Esophagus squamous epithelium (tissue), 5 donors: Measurements from ENCODE around the gene GRAMD2A. TPM values are rescaled to one million over a fixed set of nuclear protein-coding genes. Genes with fewer than 3 reads are reported as not detected.

Experiments used
- DNase-seq: peaks from one replicate; lab custom pipeline; 2025; lab: John Stamatoyannopoulos, UW
- H3K27ac ChIP-seq, 4 donors: fragments of 200-600 bp; sonication (generic); one replicate each; pipeline ENCODE4 v1.5.1; 2016 to 2019; ENCODE audit warnings: mild to moderate bottlenecking in 1 of 4
- H3K27me3 ChIP-seq, 4 donors: fragments of 200-600 bp; sonication (generic); 1 replicate in 3 of 4; 2 replicates in 1 of 4; pipeline versions ENCODE4 v1.5.1 to v1.6.0; 2017 to 2021; ENCODE audit warnings: antibody characterized with exemption in 1 of 4
- H3K36me3 ChIP-seq, 3 donors: fragments of 200-600 bp; sonication (generic); one replicate each; pipeline ENCODE4 v1.5.1; 2016 to 2019
- H3K4me1 ChIP-seq, 3 donors: fragments of 200-600 bp; sonication (generic); one replicate each; pipeline ENCODE4 v1.5.1; 2017 to 2019
- H3K4me3 ChIP-seq, 4 donors: fragments of 200-600 bp; sonication (generic); 1 replicate in 3 of 4; 2 replicates in 1 of 4; pipeline ENCODE4 v1.5.1; 2016 to 2019; ENCODE audit warnings: mild to moderate bottlenecking in 2 of 4, moderate library complexity in 1 of 4
- H3K9me3 ChIP-seq, 3 donors: fragments of 200-600 bp; sonication (generic); one replicate each; pipeline ENCODE4 v1.5.1; 2016 to 2019
- POLR2A ChIP-seq, 4 donors: fragments of 450-650 bp; IDR thresholded peaks; one replicate each; pipeline ENCODE4 v1.6.1; 2017; ENCODE audit warnings: antibody characterized with exemption in 4 of 4, mild to moderate bottlenecking in 4 of 4, moderate library complexity in 3 of 4
- WGBS, 2 donors: methylation state at CpG; one replicate each; pipeline ENCODE4 v1.1.5; 2018; 5-methylcytosine and 5-hydroxymethylcytosine counted together
- intact Hi-C: fragments of 100-400 bp; cut with DNase I; formaldehyde crosslinking; loops from one replicate; pipeline ENCODE4 v1.15.0; 2022
- total RNA-seq, 4 donors: library from RNA; depleted of rRNA; stranded (reverse); fragments of >200 nt; gene quantifications; one replicate each; pipeline ENCODE4 v1.1.0, GENCODE V29; 2016
- TF ChIP-seq, protein P1 (sequence below), 6 experiments: fragments of 450-650 bp in 4 of 6; fragments of 200-600 bp in 2 of 6; sonication (generic) in 2 of 6; IDR thresholded peaks; one replicate each; pipeline ENCODE4 v1.5.1; 2016 to 2019; ENCODE audit warnings: antibody characterized with exemption in 6 of 6, mild to moderate bottlenecking in 4 of 6, moderate library complexity in 4 of 6
- donor health status: DM: yes; HTN: yes; CAD: no.

The GRAMD2A gene
- total RNA-seq, 4 donors from 2014 or later, result 1.2 to 8.0 (median 3.7) TPM

DNA sequence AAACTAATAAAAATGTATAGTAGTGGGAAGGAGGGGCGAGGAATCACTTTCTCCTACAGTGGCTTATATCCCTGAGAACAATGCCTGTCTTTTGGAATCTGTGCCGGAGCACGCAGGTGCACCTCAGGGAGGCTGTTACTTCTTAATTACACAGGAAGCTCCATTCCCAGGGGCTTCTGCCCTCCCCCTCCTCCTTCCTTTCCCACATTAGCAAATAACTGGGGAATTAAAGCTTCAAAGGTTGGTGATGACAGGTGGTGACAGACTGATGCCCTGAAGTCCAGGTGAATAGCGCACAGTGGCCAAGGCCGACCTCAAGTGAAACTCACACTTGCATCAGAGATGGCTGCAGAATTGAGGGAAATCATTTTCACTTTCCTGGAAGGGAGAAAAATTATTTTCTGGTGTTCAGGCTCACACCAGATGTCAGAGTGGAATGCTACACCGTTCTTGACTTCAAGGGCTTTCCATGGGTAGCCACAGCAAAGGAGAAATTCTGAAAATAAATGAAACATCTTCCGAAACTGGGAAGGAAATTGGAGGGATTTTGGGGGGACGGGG lies 3.7 kb downstream of the GRAMD2A start:
- Histone ChIP-seq H3K27me3 (peaks cover 0 to 13% (median 0%) of the 10 kb centered on the region in 4 donors), H3K9me3 (no peaks in the 10 kb centered on the region), H3K36me3 (peaks cover 5 to 7% (median 5%) of the 10 kb centered on the region in 3 donors), H3K4me1 (peaks cover 4 to 40% (median 21%) of the 10 kb centered on the region in 3 donors), H3K4me3 (no peak overlapping the region), H3K27ac (no peak overlapping the region)
- 81 to 95% methylated on average over 8 of the region's 8 CpGs for WGBS, 2 donors
- no peak for DNase-seq
- no peak for TF ChIP-seq POLR2A (IDR thresholded peaks at IDR 0.05)
- TF ChIP-seq, protein P1, sequence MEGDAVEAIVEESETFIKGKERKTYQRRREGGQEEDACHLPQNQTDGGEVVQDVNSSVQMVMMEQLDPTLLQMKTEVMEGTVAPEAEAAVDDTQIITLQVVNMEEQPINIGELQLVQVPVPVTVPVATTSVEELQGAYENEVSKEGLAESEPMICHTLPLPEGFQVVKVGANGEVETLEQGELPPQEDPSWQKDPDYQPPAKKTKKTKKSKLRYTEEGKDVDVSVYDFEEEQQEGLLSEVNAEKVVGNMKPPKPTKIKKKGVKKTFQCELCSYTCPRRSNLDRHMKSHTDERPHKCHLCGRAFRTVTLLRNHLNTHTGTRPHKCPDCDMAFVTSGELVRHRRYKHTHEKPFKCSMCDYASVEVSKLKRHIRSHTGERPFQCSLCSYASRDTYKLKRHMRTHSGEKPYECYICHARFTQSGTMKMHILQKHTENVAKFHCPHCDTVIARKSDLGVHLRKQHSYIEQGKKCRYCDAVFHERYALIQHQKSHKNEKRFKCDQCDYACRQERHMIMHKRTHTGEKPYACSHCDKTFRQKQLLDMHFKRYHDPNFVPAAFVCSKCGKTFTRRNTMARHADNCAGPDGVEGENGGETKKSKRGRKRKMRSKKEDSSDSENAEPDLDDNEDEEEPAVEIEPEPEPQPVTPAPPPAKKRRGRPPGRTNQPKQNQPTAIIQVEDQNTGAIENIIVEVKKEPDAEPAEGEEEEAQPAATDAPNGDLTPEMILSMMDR (IDR thresholded peaks at IDR 0.05), result no peak
- intact Hi-C loops, result no loop called here

DNA sequence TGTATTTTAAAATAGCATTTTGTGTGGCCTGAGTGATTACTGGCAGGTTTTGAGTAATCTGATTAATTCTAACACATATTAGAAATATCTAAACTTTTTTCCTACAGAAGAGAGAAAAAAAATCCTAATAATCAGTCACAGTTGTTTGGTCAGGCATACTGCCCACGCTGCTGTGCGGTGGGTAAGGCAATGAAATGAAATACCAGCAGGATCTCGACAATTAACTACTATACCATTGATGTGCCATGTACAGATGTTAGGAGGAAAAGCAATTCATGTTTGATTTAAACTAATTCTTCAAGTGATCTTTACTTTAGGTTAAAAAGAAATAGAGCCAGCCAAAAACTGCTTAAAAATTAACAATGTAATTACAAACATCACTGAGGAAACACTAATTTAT lies 5.2 kb downstream of the GRAMD2A start:
- H3K36me3 ChIP-seq, result no peaks in the 10 kb centered on the region
- intact Hi-C loops, result no loop called here
- 60 to 70% methylated on average over 3 of the region's 3 CpGs for WGBS, 2 donors
- peaks cover 4 to 36% (median 18%) of the 10 kb centered on the region in 3 donors for H3K4me1 ChIP-seq
- DNase-seq, result no peak
- TF ChIP-seq, protein P1 (IDR thresholded peaks at IDR 0.05), result no peak
- TF ChIP-seq POLR2A (IDR thresholded peaks at IDR 0.05), result no peak
- no peaks in the 10 kb centered on the region for H3K9me3 ChIP-seq
- H3K27ac ChIP-seq, result no peak overlapping the region
- H3K27me3 ChIP-seq, result peaks cover 0 to 12% (median 0%) of the 10 kb centered on the region in 4 donors
- H3K4me3 ChIP-seq, result no peak overlapping the region

DNA sequence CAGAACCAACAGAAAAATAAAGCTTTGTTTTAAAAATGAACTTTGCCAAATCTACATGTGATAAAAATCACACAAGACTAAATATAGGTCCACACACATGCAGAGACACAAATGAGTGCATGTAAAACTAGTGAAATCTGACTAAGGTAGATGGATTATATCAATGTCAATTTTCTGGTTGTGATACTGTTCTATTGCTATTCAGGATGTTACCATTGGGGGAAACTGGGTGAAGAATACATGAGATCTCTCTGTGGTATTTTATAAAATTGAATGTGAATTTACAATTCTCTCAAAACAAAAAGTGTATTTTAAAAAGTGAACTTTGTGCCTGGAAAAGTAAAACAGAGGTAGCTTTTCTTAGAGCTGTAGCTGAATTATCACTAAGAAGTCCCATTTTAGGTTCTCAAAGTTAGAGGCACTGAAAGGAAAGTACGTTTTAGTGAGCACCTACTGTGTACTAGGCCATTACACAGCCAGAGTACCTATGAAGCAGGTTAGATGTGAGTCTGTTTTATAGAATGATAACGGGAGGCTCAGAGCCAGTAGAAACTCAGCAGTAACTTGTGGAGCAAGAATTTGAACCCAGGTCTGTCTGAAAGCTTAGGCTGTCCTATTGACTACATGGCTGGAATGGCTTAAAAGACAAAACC lies 8.2 kb downstream of the GRAMD2A start:
- Histone ChIP-seq H3K4me1 (peaks cover 1 to 14% (median 2%) of the 10 kb centered on the region in 3 donors), H3K36me3 (no peaks in the 10 kb centered on the region), H3K27ac (no peak overlapping the region), H3K4me3 (no peak overlapping the region), H3K9me3 (no peaks in the 10 kb centered on the region), H3K27me3 (peaks cover 0 to 15% (median 0%) of the 10 kb centered on the region in 4 donors)
- no peak for DNase-seq
- intact Hi-C loops, result no loop called here
- 84 to 88% methylated on average over 2 of the region's 2 CpGs for WGBS, 2 donors
- TF ChIP-seq, protein P1 (IDR thresholded peaks at IDR 0.05), result no peak
- no peak for TF ChIP-seq POLR2A (IDR thresholded peaks at IDR 0.05)

DNA sequence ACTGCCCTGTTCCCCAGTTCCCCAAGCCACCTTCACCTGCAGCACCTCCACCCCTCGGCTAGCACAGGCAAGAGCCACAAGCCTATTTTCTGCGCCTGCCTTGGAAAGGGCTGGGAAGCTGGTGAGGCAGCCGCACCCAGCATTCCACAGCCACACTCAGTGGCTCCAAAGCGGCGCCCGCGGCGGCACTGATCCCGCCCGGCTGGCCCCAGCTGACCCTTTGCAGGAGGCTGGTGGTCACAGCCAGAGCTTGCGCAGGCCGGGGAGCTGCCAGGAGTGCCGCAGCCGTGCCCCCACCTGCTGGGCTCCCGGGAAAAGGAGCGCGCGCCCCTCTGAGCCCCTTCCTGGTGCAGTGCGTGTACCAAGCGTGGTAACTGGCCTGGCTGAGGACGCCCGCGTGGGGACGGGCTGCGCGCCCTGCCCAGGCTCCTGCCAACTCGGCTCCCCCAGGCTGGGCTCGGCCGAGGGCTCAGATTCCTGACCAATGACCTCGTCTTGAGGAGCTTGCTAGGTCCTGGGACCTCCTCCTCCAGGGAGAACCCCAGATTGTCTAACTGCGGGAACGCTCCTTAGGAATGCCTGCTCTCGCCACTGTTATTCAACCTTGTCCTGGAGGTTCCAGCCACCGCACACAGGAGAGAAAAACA lies 13.3 kb downstream of the GRAMD2A start:
- Histone ChIP-seq H3K27me3 (peaks cover 0 to 28% (median 0%) of the 10 kb centered on the region in 4 donors), H3K4me1 (peaks cover 16 to 41% (median 16%) of the 10 kb centered on the region in 3 donors), H3K27ac (peak overlapping the region in 1 of 4 donors; percentile 12), H3K36me3 (no peaks in the 10 kb centered on the region), H3K9me3 (no peaks in the 10 kb centered on the region), H3K4me3 (peak overlapping the region; percentile 29 to 63 (median 38))
- no peak for DNase-seq
- intact Hi-C loops, result no loop called here
- TF ChIP-seq POLR2A (IDR thresholded peaks at IDR 0.05), result no peak
- TF ChIP-seq, protein P1 (IDR thresholded peaks at IDR 0.05), result no peak
- 18 to 36% methylated on average over 5 to 13 of the region's 34 CpGs for WGBS, 2 donors

DNA sequence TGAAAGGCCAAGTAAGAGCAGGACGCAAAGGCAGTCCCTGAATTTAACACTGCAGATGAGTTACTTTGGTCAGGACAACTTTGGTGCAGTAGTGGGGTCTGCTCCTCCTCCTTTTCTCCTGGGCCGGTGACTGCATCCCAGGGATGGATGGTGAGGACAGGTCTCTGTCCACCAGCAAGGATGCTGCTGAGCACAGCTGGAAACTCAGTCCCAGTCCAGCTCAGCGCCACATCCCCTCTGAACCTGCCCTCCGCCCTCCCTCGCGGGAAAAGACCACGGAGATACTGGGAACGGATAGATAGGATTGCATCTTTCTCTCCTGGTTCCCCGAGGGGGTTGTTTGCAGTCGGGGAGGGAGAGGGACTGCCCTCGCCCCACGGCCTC lies 13.8 kb downstream of the GRAMD2A start:
- DNase-seq, result no peak
- WGBS, 2 donors, result 25 to 59% methylated on average over 2 to 10 of the region's 12 CpGs
- TF ChIP-seq, protein P1 (IDR thresholded peaks at IDR 0.05), result no peak
- TF ChIP-seq POLR2A (IDR thresholded peaks at IDR 0.05), result no peak
- Histone ChIP-seq H3K4me1 (peaks cover 16 to 43% (median 16%) of the 10 kb centered on the region in 3 donors), H3K9me3 (no peaks in the 10 kb centered on the region), H3K36me3 (no peaks in the 10 kb centered on the region), H3K4me3 (peak overlapping the region in 3 of 4 donors; percentile 33 to 63 (median 42)), H3K27ac (no peak overlapping the region), H3K27me3 (peaks cover 0 to 28% (median 0%) of the 10 kb centered on the region in 4 donors)
- intact Hi-C loops, result no loop called here
